ENCODE measurements around the gene VMA21.

The VMA21 gene

GRCh38 chrX:151396825-151397740, at the start of gene VMA21:
Gene VMA21 (plus strand): TSS chrX:151397206. CDS start chrX:151397309, 103 bp downstream.
- peak; percentile 58 for DNase-seq

DNA sequence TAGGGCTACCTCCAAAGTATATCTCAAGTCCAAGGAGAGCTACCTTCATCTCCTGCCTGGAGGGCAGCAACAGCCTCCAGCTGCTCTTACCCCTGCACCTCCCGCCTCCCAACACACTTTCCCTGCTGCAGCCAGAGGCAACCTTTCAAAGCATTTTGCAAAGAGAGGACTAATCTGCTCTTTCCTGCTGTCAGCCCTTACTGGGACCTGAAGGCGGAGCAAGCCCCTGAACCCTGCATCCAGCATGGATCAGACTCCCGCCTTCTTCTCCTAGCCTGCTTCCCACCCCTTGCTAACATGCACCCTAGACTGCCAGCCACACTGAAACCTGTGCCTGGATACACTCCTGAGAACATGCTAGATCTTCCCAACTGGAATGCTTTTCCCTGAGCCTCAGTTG, 37.7 kb upstream of the VMA21 start:
- no peak for DNase-seq

- DNase-seq, result no peak
Observed at GRCh38 chrX:151359931-151360871, 36.8 kb upstream of the VMA21 start.

GRCh38 chrX:151363316-151363715, 33.7 kb upstream of the VMA21 start:
- no peak for DNase-seq

DNA sequence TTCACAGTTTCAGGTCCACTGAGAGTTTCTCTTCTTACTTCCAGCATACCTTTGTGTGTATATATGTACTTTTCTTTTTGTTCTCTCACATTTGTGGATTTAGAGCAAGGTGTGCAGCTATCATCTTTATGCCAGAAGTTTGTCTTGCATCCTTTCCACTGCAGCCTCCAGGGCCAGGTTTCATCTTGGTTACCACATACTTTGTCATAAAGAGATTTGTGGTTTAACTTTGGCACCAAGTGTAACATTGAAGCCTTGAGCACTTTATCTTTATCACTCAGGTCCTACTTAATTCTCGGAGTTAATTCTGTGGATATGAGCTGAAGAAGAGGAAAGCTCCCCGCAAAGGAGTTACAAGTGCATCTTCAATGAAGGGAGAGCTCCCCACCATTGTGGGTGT, 31.4 kb upstream of the VMA21 start:
- DNase-seq, result no peak

DNA sequence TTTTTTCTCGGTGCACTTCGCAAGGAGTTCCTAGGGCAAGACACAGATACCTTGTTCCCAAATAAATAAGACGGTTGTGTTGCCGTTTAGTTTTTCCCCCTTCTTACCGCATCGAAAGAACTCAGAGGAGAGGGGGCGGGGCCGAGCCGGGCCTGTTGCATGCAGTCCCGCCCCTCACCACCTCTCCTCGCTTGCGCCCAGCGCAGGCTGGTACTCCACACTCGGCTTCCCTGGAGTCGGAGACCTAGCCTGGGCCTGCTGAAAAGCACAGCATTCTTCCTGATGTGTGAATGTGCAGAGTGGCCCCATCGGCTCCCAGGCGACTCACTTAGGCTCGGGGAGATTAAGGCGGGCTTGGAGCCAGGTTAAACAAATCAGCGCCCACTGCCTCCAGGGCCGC, 26.1 kb upstream of the VMA21 start:
- peak; percentile 6 for DNase-seq

- DNase-seq, result no peak
Observed at GRCh38 chrX:151384807-151385206, 12.2 kb upstream of the VMA21 start.

GRCh38 chrX:151386838-151387459, 10.1 kb upstream of the VMA21 start:
- DNase-seq, result no peak

GRCh38 chrX:151391722-151392121, 5.3 kb upstream of the VMA21 start:
- DNase-seq, result no peak

GRCh38 chrX:151393514-151393913, 3.5 kb upstream of the VMA21 start:
- no peak for DNase-seq

DNA sequence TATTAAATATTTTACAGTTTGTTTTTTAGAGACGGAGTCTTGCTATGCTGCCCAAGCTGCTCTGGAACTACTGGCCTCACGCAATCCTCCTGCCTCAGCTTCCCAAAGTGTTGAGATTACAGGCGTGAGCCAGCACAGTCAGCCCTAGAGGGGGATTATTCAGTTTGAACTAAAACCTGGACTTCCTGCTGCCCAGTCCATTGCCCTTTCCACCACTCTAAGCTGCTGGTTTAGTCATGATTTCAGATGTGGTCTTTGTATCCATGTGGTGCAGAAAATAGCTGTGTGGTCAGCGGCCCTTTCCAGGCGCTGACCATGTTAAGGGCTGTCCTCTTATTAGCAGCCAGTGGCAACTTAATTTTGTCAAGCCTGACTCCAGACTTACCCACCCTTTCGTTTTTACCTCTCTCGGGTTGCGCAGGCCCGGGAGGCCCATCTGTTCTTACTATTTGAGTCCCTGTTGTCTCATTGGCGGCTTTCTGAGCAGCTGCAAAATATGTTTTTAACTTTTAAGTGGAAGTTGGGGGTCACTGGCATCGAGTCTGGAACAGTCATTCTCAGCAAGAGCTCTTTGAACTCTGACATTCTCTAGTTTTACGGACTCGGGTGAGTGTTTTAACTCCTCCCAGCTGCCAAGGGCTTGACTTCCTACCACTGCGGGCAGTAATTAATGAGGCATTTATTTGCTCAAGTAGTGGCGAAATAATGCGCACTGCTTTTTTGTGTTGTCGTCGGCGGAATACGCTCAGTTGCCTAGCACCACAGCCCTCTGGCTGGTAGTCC, 773 bp upstream of the VMA21 start:
- peak; percentile 51 for DNase-seq

- no peak for DNase-seq
Observed at GRCh38 chrX:151397741-151398070, 700 bp downstream of the VMA21 start.

- no peak for DNase-seq
Observed at GRCh38 chrX:151398346-151398745, 1.3 kb downstream of the VMA21 start.

DNA sequence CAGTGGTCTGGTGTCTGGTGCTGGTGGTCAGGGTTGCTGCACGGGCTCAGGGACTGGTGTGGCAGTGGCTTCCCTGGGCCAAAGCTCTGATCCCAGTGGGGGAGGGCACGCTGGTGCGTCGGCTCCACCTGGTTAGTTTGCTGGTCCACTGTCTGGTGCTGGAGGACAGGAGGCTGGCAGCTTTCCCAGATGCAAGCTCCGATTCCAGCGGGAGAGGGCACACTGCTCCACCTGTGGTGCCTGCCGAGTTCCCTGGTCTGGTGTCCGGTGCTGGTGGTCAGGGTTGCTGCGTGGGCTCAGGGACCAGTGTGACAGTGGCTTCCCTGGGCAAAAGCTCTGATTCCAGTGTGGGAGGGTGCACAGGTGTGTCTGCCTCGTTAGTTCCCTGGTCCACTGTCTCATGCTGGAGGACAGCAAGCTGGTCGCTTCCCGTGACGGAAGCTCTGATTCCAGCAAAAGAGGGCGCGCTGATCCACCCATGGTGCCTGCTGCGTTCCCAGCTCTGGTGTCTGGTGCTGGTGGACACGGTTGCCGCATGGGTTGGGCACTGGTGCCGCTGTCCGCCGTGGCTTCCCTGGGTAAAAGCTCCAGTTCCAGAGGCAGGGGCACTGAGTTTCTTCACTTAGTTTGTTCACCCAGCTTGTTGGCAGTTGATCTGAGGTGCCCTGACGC, 5.8 kb downstream of the VMA21 start:
- DNase-seq, result no peak

DNA sequence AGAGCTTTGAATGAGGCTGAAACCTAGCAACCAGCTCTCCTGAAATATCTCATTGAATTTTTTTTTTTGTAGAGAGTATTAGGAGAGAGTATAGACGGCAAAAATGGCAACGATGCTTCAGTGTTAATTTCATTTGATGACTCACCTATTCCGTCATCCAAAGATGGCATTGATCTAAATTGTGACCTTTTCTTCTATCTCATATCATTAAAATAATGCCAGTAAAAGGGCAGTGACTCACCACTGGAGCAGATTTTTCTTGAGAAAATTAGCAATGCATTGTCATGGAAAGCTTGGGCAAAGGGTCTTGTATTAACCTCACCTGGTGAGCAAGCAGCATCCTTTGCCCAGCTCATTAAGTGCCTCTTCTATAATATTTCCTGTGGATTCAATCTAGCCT, 19.6 kb downstream of the VMA21 start:
- DNase-seq, result no peak

DNA sequence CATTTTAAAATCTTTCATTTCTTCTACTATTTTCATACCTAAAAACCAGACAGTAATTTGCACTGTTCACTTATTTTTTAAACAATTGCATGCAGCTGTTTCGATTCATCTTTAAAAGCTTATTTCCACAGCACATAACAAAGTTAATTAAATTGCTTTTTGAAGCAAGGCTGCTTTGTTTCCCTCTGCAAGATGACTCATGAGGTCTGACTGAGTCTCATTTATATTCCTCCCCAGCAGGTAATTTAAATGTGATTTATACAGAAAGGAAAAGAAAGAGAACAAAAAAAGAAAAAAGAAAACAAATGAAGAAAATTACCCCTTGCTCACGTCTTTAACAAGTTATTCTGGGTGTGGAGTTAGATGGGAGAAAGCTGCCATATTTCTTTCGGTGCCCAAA, 22.8 kb downstream of the VMA21 start:
- DNase-seq, result no peak

DNA sequence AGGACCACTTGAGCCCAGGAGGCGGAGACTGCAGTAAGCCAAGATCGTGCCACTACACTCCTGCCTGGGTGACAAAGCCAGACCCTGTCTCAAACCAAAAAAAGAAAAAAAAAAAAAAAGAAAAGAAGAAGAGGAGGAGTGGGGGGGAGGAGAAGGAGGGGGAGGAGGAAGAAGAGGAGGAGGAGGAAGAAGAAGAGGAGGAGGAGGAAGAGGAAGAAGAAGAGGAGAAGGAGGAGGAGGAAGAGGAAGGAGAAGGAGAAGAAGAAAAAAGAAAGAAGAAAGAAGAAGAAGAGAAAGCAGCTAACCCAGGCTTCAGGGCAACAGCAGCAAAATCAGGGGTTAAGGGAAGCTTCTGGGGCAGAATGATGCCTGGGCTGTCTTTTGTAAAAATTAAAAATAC, 27.5 kb downstream of the VMA21 start:
- no peak for DNase-seq

DNA sequence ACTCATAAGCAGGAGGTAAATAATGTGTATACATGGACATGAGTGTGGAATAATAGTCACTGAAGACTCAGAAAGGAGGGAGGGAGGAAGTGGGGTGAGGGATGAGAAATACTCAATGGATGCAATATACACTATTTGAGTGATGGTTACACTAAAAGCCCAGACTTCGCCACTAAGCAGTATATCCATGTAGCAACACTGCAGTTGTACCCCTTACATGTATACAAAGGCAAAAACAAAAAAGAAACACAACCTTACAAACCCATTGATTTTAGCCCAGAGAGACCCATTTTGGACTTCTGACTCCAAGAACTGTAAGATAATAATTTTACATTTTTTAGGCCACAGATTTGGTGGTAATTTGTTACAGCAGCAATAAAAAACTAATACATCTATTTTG, 51.5 kb downstream of the VMA21 start:
- no peak for DNase-seq

DNA sequence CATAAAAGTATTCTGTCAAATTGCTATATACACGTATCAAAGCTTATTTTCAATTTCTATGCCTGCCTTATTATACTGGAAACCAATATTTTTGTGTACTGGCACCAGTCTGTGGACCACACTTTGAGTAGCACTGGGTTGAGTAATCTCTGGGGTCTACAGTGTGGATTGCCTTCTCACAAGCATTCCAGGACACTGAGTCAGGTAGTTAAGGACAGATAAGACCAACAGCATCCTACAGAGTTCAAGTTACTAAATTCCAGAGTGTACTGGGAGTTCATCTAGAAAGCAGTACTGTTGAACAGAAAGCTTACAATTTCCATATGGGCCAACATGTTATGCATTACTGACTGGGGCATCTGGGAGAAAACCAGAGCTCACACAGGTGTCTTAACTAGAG, 61.8 kb downstream of the VMA21 start:
- no peak for DNase-seq

Measured in NCI-H510A (cell line).